Epidermal melanocyte (primary cell): ENCODE data around the gene SLC22A12.

Source experiments
- DNase-seq: peaks from one replicate; pipeline ENCODE4 v3.0.0; 2011; ENCODE audit warnings: low spot score; ENCODE audit not compliant: insufficient read length

Gene SLC22A12

GRCh38 chr11:64604458-64605243 lies 13.6 kb downstream of the SLC22A12 start:
- no peak for DNase-seq

- DNase-seq: no peak
Measured at GRCh38 chr11:64605244-64605560, 14.2 kb downstream of the SLC22A12 start.

DNA sequence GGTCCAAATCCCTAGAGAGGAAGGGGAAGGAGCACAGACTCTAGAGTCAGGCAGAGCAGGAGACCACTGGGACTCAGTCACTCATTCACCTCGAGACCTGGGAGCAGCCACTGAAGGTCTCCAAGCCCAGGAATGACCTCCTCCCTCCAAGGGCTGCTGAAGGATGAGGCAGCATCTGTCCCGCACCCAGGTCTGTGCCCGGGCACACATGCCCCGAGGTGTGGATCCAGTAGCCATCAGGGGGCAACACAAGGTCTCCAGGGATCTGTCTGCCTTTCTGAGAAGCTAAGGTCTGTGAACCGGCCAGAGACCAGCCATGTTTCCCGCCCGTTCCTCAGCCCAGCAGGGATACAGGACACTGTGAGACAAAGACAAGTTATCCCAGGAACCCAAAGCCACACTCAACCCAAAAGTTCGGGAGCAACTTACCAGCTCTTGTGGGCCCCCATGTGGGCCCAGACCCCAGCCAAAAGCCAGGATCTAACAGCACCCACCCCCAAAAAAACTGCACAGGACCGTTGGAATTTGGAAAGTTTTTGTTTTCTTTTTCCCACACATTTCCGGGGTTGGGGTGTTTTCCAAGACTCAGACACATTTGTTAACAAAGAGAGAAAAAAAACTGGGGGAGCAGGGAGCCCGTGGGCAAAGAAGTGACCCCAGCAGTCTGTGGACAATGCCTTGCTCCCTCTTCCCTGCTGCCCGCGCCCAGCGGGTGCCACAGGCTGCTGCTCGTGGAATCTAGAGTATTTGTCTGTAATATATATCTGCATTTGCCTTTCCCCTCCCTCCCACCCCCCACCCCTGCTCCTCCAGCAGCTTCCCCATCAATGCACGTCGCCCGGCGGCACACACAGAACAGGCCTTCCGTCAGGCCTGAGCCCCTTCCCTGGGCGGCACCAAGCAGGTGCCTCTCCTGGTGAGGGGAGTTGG lies 14.9 kb downstream of the SLC22A12 start:
- no peak for DNase-seq

- DNase-seq: no peak
Measured at GRCh38 chr11:64606796-64607380, 15.9 kb downstream of the SLC22A12 start.

GRCh38 chr11:64607381-64607985 lies 16.5 kb downstream of the SLC22A12 start:
- no peak for DNase-seq

DNA sequence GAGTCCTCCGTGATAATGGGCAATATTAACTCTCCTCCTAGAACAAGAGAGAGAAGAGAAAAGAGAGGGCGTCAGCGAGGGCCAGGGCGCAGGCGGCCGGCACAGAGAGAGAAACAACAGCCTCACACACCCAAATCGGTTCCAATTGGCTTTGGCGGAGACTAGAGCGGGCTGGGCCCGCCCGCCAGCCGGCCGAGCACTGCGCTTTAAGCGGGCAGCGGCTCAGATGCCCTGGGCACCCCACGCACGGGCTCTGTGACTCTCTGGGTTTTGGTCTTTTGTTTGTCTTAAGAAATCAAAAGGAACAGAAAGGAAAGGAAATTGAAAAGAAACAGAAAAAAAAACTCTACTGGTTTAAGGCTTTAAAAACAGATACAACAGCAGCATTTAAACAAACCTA lies 17.0 kb downstream of the SLC22A12 start:
- peak; percentile 75 for DNase-seq

DNA sequence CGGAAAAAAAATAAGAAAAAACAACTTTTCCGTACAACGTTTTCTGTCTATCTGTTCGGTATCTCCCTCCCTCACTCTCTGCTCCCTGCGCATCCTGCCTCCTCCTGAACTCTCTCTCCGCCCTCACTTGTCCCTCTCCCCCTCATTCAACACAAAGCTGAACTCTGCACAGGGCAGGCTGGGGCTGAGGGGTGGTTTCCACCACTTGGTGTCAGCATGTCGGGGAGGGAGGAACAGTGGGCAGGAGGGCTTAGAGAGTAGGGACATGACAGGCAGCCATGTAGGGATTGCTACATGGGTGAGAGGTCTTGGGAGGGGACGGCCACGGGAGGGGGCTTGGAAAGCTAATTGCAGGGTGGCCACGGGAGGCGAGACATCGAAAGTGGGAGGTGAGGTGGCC lies 17.6 kb downstream of the SLC22A12 start:
- no peak for DNase-seq

GRCh38 chr11:64609436-64610047 lies 18.5 kb downstream of the SLC22A12 start:
- no peak for DNase-seq

DNA sequence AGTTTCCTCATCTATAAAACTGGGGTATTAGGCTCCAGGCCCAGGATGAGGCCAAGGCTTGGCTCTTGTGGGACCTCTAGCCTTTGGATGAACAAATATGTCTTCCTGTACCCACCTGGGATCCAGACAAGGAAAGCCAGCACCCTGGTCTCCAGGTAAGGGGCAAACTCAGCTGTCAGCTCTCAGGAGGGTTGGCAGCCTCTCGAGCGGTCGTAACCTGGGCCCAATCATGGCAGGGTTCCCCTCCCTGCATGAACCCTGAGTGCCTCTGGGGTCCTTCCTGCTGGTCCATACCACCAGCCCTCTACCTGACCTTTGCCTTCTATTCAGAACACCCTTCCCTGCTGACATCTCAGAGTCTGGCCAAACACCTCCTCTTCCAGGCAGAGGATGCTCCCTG lies 19.6 kb downstream of the SLC22A12 start:
- DNase-seq: no peak

GRCh38 chr11:64611176-64611575 lies 20.2 kb downstream of the SLC22A12 start:
- DNase-seq: no peak

- no peak for DNase-seq
Measured at GRCh38 chr11:64611869-64612646, 21.0 kb downstream of the SLC22A12 start.

GRCh38 chr11:64613648-64614047 lies 22.6 kb downstream of the SLC22A12 start:
- no peak for DNase-seq

- DNase-seq: no peak
Measured at GRCh38 chr11:64614917-64615316, 23.9 kb downstream of the SLC22A12 start.

GRCh38 chr11:64616817-64617216 lies 25.8 kb downstream of the SLC22A12 start:
- no peak for DNase-seq

DNA sequence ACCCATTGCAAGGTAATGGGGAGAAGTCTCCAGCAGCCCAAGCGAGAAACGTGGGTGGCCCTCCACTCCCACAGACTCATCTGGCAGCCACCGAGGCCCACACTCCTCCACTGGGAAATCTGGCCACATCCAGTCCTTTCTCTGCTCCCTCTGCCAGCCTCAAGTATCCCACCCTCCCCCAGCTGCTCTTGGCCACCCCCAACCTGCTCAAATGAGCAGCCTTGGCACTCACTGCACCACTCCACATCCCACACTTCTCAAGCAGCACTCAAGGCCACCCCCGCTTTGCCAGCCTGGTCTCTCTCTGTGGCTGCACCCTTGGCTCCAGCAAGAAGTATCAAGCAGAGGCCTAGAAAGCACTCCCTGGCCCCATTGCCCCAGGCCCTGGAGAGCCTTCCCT lies 28.2 kb downstream of the SLC22A12 start:
- DNase-seq: no peak

GRCh38 chr11:64619811-64620380 lies 28.9 kb downstream of the SLC22A12 start:
- no peak for DNase-seq

- no peak for DNase-seq
Measured at GRCh38 chr11:64620381-64620971, 29.5 kb downstream of the SLC22A12 start.

GRCh38 chr11:64621283-64622019 lies 30.4 kb downstream of the SLC22A12 start:
- no peak for DNase-seq

- DNase-seq: no peak
Measured at GRCh38 chr11:64622681-64623080, 31.7 kb downstream of the SLC22A12 start.
